ENCODE measurements around the gene SCFD2. TPM values are rescaled to one million over a fixed set of nuclear protein-coding genes. Genes with fewer than 3 reads are reported as not detected.

The SCFD2 gene
- total RNA-seq, 1 donor from 2014 or later: 16.2 TPM

DNA sequence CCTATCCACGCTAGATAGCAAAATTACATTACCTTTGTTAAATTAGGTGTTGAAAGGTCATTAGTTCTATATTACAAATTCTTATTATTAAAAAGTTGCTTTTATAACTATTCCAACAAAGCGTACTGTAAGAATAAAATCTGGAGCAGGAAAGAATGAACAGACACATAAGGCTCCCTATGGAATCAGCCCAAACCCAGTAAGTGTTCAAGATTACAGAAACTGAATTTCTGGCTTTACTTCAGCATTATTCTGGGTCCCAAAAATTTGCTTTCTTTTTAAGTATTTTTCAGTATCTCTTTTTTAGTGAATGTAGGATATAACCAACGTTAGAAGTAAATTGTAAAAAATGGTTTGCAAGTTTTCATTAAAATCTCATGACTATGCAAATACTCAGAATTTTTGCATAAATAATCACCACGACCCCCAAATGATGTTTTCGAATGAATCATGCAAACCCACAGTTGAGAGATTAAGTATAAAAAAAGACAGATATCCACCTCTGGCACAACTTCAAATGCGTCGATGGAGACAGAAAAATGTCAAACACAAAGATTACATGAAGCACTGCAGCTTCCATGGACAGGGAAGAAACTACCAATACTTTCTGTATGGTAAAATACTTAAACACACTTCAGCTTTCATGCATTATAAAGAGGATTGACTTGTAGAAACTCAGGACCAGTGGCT is 265.2 kb downstream of the SCFD2 start:
- H3K9ac ChIP-seq (ENCODE audit: low read depth in 1 of 3, low read length in 3 of 3): no peak overlapping the region
- H3K36me3 ChIP-seq (ENCODE audit: control insufficient read depth in 3 of 3, insufficient read depth in 3 of 3, low read length in 3 of 3): no peaks in the 10 kb centered on the region
- H3K9me3 ChIP-seq (ENCODE audit: control insufficient read depth in 3 of 3, low read length in 3 of 3): no peaks in the 10 kb centered on the region
- no peak overlapping the region for H3K4me3 ChIP-seq (ENCODE audit: low read length in 3 of 3)
- no peaks in the 10 kb centered on the region for H3K4me1 ChIP-seq (ENCODE audit: control insufficient read depth in 3 of 3, insufficient read depth in 3 of 3, low read length in 3 of 3)
- H3K27ac ChIP-seq (ENCODE audit: low read depth, low read length): no peak overlapping the region
- H3K27me3 ChIP-seq (ENCODE audit: control insufficient read depth in 3 of 3, insufficient read depth in 3 of 3, low read length in 3 of 3): no peaks in the 10 kb centered on the region

DNA sequence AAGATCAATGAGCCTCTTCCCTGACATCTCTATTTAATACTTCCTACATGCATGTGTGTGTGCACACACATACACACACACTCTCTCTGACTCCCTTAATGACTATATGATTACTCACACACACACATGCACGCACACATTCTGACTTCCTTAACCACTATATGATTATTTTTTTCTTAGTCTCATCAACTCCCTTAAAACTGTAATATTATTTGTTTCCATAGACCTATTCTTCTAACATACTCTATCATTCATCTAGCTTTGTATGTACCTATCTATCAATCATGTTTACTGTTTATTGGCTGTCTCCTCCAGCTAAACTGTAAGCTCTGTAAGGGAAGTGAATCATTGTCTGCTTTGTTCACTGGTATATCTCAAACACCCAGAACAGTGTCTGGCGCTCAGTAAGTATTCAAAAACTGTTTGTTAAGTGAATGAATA is 267.2 kb downstream of the SCFD2 start:
- Histone ChIP-seq H3K9me3 (ENCODE audit: control insufficient read depth in 3 of 3, low read length in 3 of 3) (no peaks in the 10 kb centered on the region), H3K4me1 (ENCODE audit: control insufficient read depth in 3 of 3, insufficient read depth in 3 of 3, low read length in 3 of 3) (no peaks in the 10 kb centered on the region), H3K27ac (ENCODE audit: low read depth, low read length) (no peak overlapping the region), H3K4me3 (ENCODE audit: low read length in 3 of 3) (no peak overlapping the region), H3K9ac (ENCODE audit: low read depth in 1 of 3, low read length in 3 of 3) (no peak overlapping the region), H3K27me3 (ENCODE audit: control insufficient read depth in 3 of 3, insufficient read depth in 3 of 3, low read length in 3 of 3) (no peaks in the 10 kb centered on the region), H3K36me3 (ENCODE audit: control insufficient read depth in 3 of 3, insufficient read depth in 3 of 3, low read length in 3 of 3) (no peaks in the 10 kb centered on the region)

DNA sequence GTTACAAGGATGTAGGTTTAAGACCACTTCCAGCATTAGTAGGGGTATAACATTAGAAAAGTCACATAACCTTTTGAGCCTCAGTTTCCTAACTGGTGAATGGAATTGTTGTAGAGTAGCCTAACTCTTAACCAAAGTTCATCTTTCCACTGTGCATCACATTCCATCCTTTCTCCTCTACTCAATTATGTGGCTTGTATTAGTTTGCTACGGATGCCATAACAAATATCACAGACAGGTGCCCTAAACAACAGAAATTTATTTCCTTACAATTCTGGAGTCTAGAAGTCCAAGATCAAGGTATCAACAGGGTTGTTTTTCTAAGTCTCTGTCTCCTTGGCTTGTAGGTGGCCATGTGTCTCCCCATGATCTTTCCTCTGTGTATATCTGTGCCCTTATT is 271.8 kb downstream of the SCFD2 start:
- Histone ChIP-seq H3K4me1 (ENCODE audit: control insufficient read depth in 3 of 3, insufficient read depth in 3 of 3, low read length in 3 of 3) (peaks cover 0 to 8% (median 2%) of the 10 kb centered on the region in 3 donors), H3K27ac (ENCODE audit: low read depth, low read length) (no peak overlapping the region), H3K4me3 (ENCODE audit: low read length in 3 of 3) (no peak overlapping the region), H3K36me3 (ENCODE audit: control insufficient read depth in 3 of 3, insufficient read depth in 3 of 3, low read length in 3 of 3) (no peaks in the 10 kb centered on the region), H3K9ac (ENCODE audit: low read depth in 1 of 3, low read length in 3 of 3) (no peak overlapping the region), H3K27me3 (ENCODE audit: control insufficient read depth in 3 of 3, insufficient read depth in 3 of 3, low read length in 3 of 3) (no peaks in the 10 kb centered on the region), H3K9me3 (ENCODE audit: control insufficient read depth in 3 of 3, low read length in 3 of 3) (no peaks in the 10 kb centered on the region)

DNA sequence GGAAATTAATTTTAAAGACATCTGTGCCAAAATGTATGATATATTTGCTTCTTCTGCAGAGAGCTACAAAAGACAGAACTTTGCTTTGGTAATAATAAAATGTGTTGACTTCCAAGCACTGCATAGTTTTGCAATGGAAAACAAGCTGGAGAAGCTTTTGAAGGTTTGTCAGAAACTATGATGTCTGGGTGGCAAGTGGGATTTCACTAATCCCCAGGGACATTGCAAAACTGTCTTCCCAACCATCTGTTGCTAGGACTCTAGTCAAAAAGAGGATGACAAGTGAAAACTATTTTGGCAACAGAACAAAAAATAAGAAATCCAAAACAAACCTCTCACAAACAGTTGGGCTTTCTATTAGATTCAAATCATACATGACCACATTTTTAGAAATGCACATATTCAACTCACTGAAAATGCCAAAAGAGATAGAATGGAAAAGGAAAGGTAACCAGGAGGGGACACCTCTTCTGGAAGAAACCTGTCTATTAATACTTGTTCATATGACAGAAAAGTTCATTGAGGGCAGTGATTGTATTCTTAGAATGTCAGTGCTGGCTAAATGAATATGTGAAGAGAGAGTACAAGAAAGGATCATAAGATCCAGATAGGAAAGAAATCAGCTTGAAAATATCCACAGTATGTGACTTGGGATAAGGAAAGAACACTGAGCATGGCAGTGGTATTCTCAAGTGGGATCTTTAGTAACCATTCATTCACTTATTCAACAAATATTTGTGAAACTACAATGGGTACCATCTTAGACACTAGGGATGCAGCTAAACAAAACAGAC is 275.7 kb downstream of the SCFD2 start:
- Histone ChIP-seq H3K4me1 (ENCODE audit: control insufficient read depth in 3 of 3, insufficient read depth in 3 of 3, low read length in 3 of 3) (peaks cover 7 to 16% (median 9%) of the 10 kb centered on the region in 3 donors), H3K27ac (ENCODE audit: low read depth, low read length) (no peak overlapping the region), H3K36me3 (ENCODE audit: control insufficient read depth in 3 of 3, insufficient read depth in 3 of 3, low read length in 3 of 3) (no peaks in the 10 kb centered on the region), H3K27me3 (ENCODE audit: control insufficient read depth in 3 of 3, insufficient read depth in 3 of 3, low read length in 3 of 3) (no peaks in the 10 kb centered on the region), H3K9me3 (ENCODE audit: control insufficient read depth in 3 of 3, low read length in 3 of 3) (no peaks in the 10 kb centered on the region), H3K9ac (ENCODE audit: low read depth in 1 of 3, low read length in 3 of 3) (no peak overlapping the region), H3K4me3 (ENCODE audit: low read length in 3 of 3) (no peak overlapping the region)

DNA sequence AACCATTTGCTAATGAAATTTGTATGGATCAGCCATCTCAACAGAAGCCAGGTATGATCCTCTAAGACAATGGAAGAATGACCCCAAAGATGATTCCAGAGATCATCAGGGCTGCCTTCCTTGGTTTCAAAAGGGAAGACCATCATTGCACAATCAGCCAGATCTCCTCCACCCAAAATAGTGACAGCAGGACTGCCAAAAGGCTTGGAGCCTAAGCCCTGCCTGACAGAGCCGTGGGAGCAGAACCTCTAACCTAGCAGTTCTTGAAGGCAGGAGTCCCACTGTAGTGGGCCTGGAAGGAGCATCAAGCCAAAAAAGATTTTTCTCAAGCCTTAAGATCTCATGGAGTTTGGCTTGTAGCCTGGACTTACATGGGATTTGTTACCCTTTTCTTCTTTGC is 277.7 kb downstream of the SCFD2 start:
- no peaks in the 10 kb centered on the region for H3K27me3 ChIP-seq (ENCODE audit: control insufficient read depth in 3 of 3, insufficient read depth in 3 of 3, low read length in 3 of 3)
- H3K36me3 ChIP-seq (ENCODE audit: control insufficient read depth in 3 of 3, insufficient read depth in 3 of 3, low read length in 3 of 3): no peaks in the 10 kb centered on the region
- H3K9me3 ChIP-seq (ENCODE audit: control insufficient read depth in 3 of 3, low read length in 3 of 3): no peaks in the 10 kb centered on the region
- no peak overlapping the region for H3K4me3 ChIP-seq (ENCODE audit: low read length in 3 of 3)
- H3K4me1 ChIP-seq (ENCODE audit: control insufficient read depth in 3 of 3, insufficient read depth in 3 of 3, low read length in 3 of 3): peaks cover 7 to 16% (median 9%) of the 10 kb centered on the region in 3 donors
- no peak overlapping the region for H3K27ac ChIP-seq (ENCODE audit: low read depth, low read length)
- H3K9ac ChIP-seq (ENCODE audit: low read depth in 1 of 3, low read length in 3 of 3): no peak overlapping the region

DNA sequence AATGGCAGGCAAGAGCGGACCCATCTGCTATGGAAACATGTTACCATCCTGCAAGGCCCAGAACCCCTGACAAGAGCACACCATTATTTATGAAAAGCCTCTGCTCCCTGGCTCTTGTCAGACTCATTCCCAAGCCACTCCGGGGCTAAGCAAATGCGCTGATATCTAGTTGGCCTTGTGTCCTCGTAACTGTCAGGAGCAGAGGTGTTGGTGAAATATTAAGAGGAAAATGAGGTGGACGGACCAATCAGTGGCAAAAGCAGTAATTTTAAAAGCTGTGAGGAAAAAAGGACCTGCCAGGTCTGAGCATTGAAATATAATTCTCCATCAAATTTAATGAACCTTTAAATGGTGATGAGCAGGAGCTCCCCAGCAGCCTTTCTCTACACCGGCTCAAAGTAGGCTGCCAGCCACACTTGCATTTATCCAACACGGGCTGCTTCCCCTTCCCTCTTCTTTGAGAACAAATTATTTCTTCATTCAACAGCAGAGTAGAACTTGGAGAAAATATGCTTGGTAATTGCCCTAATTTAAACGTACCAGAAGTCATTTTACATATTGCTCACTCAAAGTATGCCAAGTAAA is 289.4 kb downstream of the SCFD2 start:
- H3K9ac ChIP-seq (ENCODE audit: low read depth in 1 of 3, low read length in 3 of 3): no peak overlapping the region

DNA sequence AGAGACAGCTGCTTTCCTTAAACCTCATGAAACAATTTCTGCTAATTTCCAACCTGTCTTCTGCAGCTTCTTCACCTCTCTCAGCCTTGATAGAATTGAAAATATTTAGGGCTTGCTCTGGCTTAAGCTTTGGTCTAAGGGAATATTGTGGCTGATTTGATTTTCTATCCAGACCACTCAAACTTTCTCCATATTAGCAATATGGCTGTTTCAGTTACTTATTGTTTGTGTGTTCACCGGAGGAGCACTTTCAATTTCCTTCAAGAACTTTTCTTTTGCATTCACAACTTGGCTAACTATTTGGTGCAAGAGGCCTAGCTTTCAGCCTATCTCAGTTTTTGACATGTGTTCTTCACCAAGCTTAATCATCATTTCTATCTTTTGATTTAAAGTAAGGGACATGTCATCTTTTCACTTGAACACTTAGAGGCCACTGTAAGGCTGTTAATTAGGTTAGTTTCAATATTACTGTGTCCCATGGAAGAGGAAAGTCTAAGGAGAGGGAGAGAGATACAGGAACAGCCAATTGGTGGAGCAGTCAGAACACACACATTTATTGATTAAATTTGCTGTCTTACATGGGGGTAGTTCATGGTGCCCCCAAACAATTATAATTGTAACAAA is 290.6 kb downstream of the SCFD2 start:
- no peaks in the 10 kb centered on the region for H3K9me3 ChIP-seq (ENCODE audit: control insufficient read depth in 3 of 3, low read length in 3 of 3)
- H3K4me3 ChIP-seq (ENCODE audit: low read length in 3 of 3): no peak overlapping the region
- H3K4me1 ChIP-seq (ENCODE audit: control insufficient read depth in 3 of 3, insufficient read depth in 3 of 3, low read length in 3 of 3): no peaks in the 10 kb centered on the region
- no peak overlapping the region for H3K9ac ChIP-seq (ENCODE audit: low read depth in 1 of 3, low read length in 3 of 3)
- H3K27me3 ChIP-seq (ENCODE audit: control insufficient read depth in 3 of 3, insufficient read depth in 3 of 3, low read length in 3 of 3): no peaks in the 10 kb centered on the region
- H3K36me3 ChIP-seq (ENCODE audit: control insufficient read depth in 3 of 3, insufficient read depth in 3 of 3, low read length in 3 of 3): no peaks in the 10 kb centered on the region
- no peak overlapping the region for H3K27ac ChIP-seq (ENCODE audit: low read depth, low read length)

More for the DNA sequence above, 289.4 kb downstream of the SCFD2 start:
- Histone ChIP-seq H3K4me3 (ENCODE audit: low read length in 3 of 3) (no peak overlapping the region), H3K9me3 (ENCODE audit: control insufficient read depth in 3 of 3, low read length in 3 of 3) (no peaks in the 10 kb centered on the region), H3K27me3 (ENCODE audit: control insufficient read depth in 3 of 3, insufficient read depth in 3 of 3, low read length in 3 of 3) (no peaks in the 10 kb centered on the region), H3K4me1 (ENCODE audit: control insufficient read depth in 3 of 3, insufficient read depth in 3 of 3, low read length in 3 of 3) (no peaks in the 10 kb centered on the region), H3K36me3 (ENCODE audit: control insufficient read depth in 3 of 3, insufficient read depth in 3 of 3, low read length in 3 of 3) (no peaks in the 10 kb centered on the region), H3K27ac (ENCODE audit: low read depth, low read length) (no peak overlapping the region)

DNA sequence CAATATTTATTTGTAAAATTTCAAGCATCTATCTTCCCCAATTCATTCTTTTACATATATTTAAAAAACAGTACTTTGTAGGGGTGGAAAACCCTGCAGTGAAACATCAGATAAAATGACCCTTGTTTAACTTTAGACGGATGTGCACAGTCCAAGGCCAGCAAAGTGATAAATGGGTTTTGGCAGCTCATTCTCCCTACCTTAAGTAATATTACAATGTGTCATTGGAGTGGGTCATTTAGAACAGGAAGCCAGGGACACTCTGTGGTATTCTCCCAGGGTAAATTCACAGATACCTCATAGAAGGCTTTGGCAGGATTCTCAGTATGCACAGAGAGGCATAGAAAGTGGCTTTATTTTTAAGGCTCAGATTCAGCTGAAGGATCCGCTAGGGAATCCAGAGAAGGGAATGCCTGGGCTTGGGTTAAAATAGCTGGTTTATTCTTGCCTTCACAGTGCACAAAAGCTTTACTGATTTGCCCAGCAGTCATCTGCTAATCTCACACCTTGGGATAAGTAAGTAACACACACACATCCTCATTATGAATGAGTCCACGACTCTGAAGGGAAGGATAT is 297.0 kb downstream of the SCFD2 start:
- Histone ChIP-seq H3K9me3 (ENCODE audit: control insufficient read depth in 3 of 3, low read length in 3 of 3) (no peaks in the 10 kb centered on the region), H3K9ac (ENCODE audit: low read depth in 1 of 3, low read length in 3 of 3) (no peak overlapping the region), H3K4me3 (ENCODE audit: low read length in 3 of 3) (no peak overlapping the region), H3K4me1 (ENCODE audit: control insufficient read depth in 3 of 3, insufficient read depth in 3 of 3, low read length in 3 of 3) (no peaks in the 10 kb centered on the region), H3K27ac (ENCODE audit: low read depth, low read length) (no peak overlapping the region), H3K27me3 (ENCODE audit: control insufficient read depth in 3 of 3, insufficient read depth in 3 of 3, low read length in 3 of 3) (no peaks in the 10 kb centered on the region), H3K36me3 (ENCODE audit: control insufficient read depth in 3 of 3, insufficient read depth in 3 of 3, low read length in 3 of 3) (no peaks in the 10 kb centered on the region)

DNA sequence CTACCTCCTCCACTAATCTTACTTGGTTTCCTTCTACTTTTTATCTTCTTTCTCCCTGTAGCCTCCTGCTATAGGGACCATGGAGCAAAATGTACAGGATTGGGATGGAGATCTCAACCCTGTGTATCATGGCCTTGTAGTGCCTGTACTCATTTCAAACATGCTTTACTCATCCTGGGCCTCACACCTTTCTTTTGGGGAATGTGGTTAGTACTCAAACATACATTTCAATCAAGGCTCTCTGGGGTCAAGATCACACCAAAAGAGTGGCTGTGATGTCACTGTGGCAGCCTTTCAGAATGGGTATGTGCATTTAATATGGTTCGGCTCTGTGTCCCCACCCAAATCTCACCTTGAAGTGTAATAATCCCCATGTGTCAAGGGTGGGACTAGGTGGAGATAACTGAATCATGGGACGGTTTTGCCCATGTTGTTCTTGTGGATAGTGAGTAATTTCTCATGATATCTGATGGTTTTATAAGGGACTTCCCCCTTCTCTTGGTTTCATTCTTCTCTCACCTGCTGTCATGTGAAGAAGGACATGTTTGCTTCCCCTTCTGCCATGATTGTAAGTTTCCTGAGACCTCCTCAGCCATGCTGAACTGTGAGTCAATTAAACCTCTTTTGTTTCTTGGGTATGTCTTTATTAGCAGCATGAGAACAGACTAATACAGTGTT is 298.6 kb downstream of the SCFD2 start:
- Histone ChIP-seq H3K9me3 (ENCODE audit: control insufficient read depth in 3 of 3, low read length in 3 of 3) (no peaks in the 10 kb centered on the region), H3K9ac (ENCODE audit: low read depth in 1 of 3, low read length in 3 of 3) (no peak overlapping the region), H3K36me3 (ENCODE audit: control insufficient read depth in 3 of 3, insufficient read depth in 3 of 3, low read length in 3 of 3) (no peaks in the 10 kb centered on the region), H3K4me3 (ENCODE audit: low read length in 3 of 3) (no peak overlapping the region), H3K27me3 (ENCODE audit: control insufficient read depth in 3 of 3, insufficient read depth in 3 of 3, low read length in 3 of 3) (no peaks in the 10 kb centered on the region), H3K27ac (ENCODE audit: low read depth, low read length) (no peak overlapping the region), H3K4me1 (ENCODE audit: control insufficient read depth in 3 of 3, insufficient read depth in 3 of 3, low read length in 3 of 3) (no peaks in the 10 kb centered on the region)
